Fibroblast of lung (primary cell): ENCODE measurements around the gene SPEF2.

Experiments
- EZH2 ChIP-seq: IDR thresholded peaks from 2 replicates; pipeline ENCODE4 v1.5.1; 2012; ENCODE audit warnings: low read length, control low read depth, mild to moderate bottlenecking; ENCODE audit errors: missing control alignments
- TF ChIP-seq, protein P1 (sequence below), 2 donors: IDR thresholded peaks in 1 of 2; conservative IDR thresholded peaks in 1 of 2; 1 replicate in 1 of 2; 2 replicates in 1 of 2; pipeline ENCODE4 v1.5.1; 2011 to 2012; ENCODE audit warnings: low read length in 2 of 2, control low read depth in 1 of 2, inconsistent platforms in 1 of 2, low read depth in 1 of 2, mild to moderate bottlenecking in 1 of 2

DNA sequence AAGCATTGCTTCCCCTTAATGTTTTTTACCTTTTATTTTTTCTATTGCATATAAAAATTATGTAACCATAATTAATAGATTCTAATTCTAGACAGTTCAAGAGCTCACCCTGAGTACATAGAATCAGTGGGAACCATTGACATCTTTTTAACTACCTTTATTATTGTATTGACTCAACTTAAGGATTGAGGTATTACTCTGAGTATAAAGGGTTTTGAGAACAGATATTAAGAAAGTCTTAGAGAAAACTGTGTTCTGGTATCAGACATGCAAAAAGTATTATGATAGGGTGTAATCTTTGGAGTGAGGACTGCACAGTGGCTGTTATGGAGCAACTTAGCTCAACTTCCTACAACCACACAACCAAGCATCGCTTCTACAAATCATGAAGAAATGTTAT is 8.9 kb downstream of the SPEF2 start:
- TF ChIP-seq, protein P1, sequence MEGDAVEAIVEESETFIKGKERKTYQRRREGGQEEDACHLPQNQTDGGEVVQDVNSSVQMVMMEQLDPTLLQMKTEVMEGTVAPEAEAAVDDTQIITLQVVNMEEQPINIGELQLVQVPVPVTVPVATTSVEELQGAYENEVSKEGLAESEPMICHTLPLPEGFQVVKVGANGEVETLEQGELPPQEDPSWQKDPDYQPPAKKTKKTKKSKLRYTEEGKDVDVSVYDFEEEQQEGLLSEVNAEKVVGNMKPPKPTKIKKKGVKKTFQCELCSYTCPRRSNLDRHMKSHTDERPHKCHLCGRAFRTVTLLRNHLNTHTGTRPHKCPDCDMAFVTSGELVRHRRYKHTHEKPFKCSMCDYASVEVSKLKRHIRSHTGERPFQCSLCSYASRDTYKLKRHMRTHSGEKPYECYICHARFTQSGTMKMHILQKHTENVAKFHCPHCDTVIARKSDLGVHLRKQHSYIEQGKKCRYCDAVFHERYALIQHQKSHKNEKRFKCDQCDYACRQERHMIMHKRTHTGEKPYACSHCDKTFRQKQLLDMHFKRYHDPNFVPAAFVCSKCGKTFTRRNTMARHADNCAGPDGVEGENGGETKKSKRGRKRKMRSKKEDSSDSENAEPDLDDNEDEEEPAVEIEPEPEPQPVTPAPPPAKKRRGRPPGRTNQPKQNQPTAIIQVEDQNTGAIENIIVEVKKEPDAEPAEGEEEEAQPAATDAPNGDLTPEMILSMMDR (conservative IDR thresholded peaks at IDR 0.05 in 1 of 2, IDR thresholded peaks at IDR 0.05 in 1 of 2; ENCODE audit: low read depth in 1 of 2, low read length in 2 of 2): no peak
- TF ChIP-seq EZH2: no peak
